Mucosa of descending colon (tissue), 3 donors: ENCODE results near the gene TBL1XR1. TPM values are rescaled to one million over a fixed set of nuclear protein-coding genes. Genes with fewer than 3 reads are reported as not detected.

Source experiments
- ATAC-seq: fragments of 200-7000 bp; cut with Tn5 transposase; one replicate; pipeline ENCODE4 v1.9.1; 2020; ENCODE audit warnings: mild to moderate bottlenecking, moderate library complexity
- DNase-seq, 3 donors: peaks; one replicate each; pipeline ENCODE4 v3.0.0-alpha.2; 2020
- H3K36me3 ChIP-seq: fragments of 200-600 bp; one replicate; pipeline ENCODE4 v1.8.0; 2021; ENCODE audit warnings: low read depth, mild to moderate bottlenecking
- H3K4me1 ChIP-seq: fragments of 200-600 bp; one replicate; pipeline ENCODE4 v1.8.0; 2021; ENCODE audit warnings: low read depth, mild to moderate bottlenecking
- H3K4me3 ChIP-seq: fragments of 200-600 bp; one replicate; pipeline ENCODE4 v1.8.0; 2021; ENCODE audit warnings: mild to moderate bottlenecking
- H3K9me3 ChIP-seq: fragments of 200-600 bp; one replicate; pipeline ENCODE4 v1.8.0; 2021; ENCODE audit warnings: mild to moderate bottlenecking
- intact Hi-C, 2 donors: fragments of 100-400 bp; cut with DNase I in 1 of 2; cut with micrococcal nuclease in 1 of 2; formaldehyde crosslinking; loops; one replicate each; pipeline versions ENCODE4 v1.11.0 to v1.11.1; 2022; cut with DNase I, micrococcal nuclease
- total RNA-seq, 3 donors: library from RNA; stranded (reverse); fragmentation: NEBNext Ultra II Directional in 2 of 3; extraction: Animal tissue kit (Norgen Biotek cat#: 25700) in 2 of 3; gene quantifications; one replicate each; pipeline versions ENCODE4 v1.2.1 to v1.2.4, GENCODE V29; 2021 to 2023
- TF ChIP-seq, protein P1 (sequence below): fragments of 200-600 bp; IDR thresholded peaks from one replicate; pipeline ENCODE4 v1.8.0; 2022; ENCODE audit warnings: antibody characterized with exemption, mild to moderate bottlenecking
- donor health status: DM: no; HTN: no; CAD: no; lungs with moderate emphysema.
- donor health status: DM: no; HTN: no; CAD: no.
- donor health status: DM: no; HTN: yes; CAD: no.

Gene TBL1XR1
- total RNA-seq, 3 donors from 2014 or later = 175 to 200 (median 178) TPM

DNA sequence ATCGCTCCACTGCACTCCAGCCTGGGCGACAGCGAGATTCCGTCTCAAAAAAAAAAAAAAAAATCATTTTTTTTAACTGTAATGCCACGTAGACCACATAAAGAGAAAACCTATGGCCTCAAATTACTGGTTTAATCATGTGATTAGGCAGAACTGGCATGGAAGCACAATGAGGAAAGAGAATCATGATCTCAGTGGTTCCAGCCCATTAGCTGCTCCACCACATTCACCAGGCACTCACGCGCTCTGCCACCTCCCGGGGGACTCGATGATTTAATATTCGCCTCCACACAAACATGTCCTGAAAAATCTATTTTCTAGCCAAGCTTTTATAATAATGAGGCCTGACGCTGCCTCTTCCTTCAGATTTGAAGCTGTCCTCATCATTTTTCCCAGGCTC lies 204.7 kb downstream of the TBL1XR1 start:
- intact Hi-C loops = no loop called here
- ATAC-seq (no peak), DNase-seq (no peak)
- H3K9me3 ChIP-seq = peaks cover 4% of the 10 kb centered on the region
- H3K36me3 ChIP-seq = no peaks in the 10 kb centered on the region
- H3K4me3 ChIP-seq = no peak overlapping the region
- H3K4me1 ChIP-seq = no peaks in the 10 kb centered on the region
- TF ChIP-seq, protein P1, sequence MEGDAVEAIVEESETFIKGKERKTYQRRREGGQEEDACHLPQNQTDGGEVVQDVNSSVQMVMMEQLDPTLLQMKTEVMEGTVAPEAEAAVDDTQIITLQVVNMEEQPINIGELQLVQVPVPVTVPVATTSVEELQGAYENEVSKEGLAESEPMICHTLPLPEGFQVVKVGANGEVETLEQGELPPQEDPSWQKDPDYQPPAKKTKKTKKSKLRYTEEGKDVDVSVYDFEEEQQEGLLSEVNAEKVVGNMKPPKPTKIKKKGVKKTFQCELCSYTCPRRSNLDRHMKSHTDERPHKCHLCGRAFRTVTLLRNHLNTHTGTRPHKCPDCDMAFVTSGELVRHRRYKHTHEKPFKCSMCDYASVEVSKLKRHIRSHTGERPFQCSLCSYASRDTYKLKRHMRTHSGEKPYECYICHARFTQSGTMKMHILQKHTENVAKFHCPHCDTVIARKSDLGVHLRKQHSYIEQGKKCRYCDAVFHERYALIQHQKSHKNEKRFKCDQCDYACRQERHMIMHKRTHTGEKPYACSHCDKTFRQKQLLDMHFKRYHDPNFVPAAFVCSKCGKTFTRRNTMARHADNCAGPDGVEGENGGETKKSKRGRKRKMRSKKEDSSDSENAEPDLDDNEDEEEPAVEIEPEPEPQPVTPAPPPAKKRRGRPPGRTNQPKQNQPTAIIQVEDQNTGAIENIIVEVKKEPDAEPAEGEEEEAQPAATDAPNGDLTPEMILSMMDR = no peak

DNA sequence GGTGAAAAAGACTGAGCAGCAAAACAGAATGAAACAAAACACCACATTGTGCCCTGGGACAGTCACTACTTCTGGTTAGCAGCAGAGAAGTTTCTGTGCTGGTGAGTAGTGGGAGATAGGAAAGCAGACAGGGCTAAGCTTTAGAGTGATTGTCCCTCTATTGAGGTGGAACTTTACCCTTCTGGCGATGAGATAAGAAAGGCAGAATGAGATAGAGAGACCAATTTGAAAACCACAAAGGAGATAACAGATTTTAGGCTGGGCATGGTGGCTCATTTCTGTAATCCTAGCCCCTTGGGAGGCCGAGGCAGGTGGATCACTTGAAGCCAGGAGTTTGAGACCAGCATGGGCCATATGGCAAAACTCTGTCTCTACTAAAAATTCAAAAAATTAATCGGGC lies 208.5 kb downstream of the TBL1XR1 start:
- Histone ChIP-seq H3K9me3 (peaks cover 4% of the 10 kb centered on the region), H3K36me3 (no peaks in the 10 kb centered on the region), H3K4me1 (no peaks in the 10 kb centered on the region), H3K4me3 (no peak overlapping the region)
- TF ChIP-seq, protein P1 = no peak
- intact Hi-C loops = no loop called here
- ATAC-seq = no peak
- DNase-seq = no peak

DNA sequence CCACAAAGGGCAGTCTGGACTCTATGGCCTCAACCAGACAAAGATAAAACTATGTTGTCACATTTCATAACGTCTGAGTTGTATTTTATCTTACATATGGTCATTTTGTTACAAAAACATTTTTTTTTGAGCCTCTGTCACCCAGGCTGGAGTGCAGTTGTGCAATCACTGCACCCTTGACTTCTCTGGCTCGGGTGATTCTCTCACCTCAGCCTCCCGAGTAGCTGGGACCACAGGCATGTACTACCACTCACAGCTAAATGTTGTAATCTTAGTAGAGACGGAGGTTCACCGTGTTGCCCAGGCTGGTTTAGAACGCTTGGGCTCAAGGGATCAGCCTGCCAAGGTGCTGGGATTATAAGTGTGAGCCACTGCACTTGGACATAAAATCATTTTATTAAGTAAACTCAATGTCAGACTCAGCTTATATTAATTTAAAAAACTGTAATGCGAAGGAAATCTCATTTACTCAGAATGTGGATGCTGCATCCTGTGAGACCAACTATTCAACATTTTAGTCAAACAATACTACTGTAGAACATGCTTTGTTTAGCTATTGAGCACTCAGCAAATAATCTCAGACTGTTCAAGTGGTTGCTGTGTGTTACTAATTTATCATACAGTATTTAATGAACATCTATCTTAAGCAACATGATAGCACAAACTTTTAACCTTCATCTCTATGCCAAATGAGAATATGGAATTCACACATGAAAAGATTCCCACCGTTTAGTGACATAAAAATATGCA lies 209.2 kb downstream of the TBL1XR1 start:
- ATAC-seq (no peak), DNase-seq (no peak)
- H3K4me3 ChIP-seq = no peak overlapping the region
- TF ChIP-seq, protein P1 = no peak
- H3K4me1 ChIP-seq = no peaks in the 10 kb centered on the region
- peaks cover 4% of the 10 kb centered on the region for H3K9me3 ChIP-seq
- no peaks in the 10 kb centered on the region for H3K36me3 ChIP-seq
- intact Hi-C loops = no loop called here

DNA sequence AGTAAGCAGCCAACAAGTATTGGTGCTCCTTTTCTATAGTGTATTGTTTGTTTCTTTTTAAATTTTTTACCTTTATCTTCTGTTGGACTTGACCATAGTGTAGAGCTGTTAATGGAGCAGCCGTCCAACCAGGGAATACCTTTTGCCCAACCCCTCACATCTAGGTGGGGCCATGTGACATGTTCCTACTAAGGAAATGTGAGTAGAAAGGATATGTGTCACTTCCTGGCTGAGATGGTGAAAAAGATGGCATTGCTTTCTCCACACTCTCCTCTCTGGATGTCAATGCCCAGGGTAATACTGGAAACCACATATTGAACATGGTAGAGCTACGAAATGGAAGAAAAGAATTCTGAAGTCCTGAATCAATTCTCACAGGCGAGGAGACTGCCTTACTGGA lies 218.8 kb downstream of the TBL1XR1 start:
- TF ChIP-seq, protein P1 = no peak
- no peak for ATAC-seq
- Histone ChIP-seq H3K4me3 (no peak overlapping the region), H3K36me3 (no peaks in the 10 kb centered on the region), H3K9me3 (peaks cover 3% of the 10 kb centered on the region), H3K4me1 (no peaks in the 10 kb centered on the region)
- DNase-seq = no peak
- intact Hi-C loops = no loop called here

DNA sequence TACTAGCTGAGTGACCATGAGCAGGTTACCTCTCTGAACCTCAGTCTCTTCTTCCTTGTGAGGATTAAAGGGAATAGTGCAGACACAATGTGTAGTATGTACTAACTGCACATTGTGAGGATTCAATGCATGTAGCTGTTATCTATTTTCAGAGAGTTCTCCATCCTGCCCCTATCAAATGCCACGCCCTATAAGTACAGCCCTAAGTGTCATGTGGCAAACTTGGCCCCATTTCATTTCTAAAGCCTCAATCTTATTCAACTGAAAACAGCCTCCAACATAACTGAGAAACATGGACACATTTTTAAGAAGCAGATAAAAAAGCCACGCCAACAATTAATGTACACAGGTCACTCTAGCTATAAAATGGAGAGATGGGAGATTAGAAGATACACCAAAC lies 220.0 kb downstream of the TBL1XR1 start:
- TF ChIP-seq, protein P1 = no peak
- DNase-seq (no peak), ATAC-seq (no peak)
- no peaks in the 10 kb centered on the region for H3K36me3 ChIP-seq
- H3K9me3 ChIP-seq = peaks cover 3% of the 10 kb centered on the region
- H3K4me1 ChIP-seq = no peaks in the 10 kb centered on the region
- H3K4me3 ChIP-seq = no peak overlapping the region
- intact Hi-C loops = no loop called here
